Fibroblast of the aortic adventitia (primary cell): ENCODE measurements around the gene SORBS2. TPM values are rescaled to one million over a fixed set of nuclear protein-coding genes. Genes with fewer than 3 reads are reported as not detected.

Source experiments
- DNase-seq: peaks from one replicate; pipeline ENCODE4 v3.0.0-alpha.2; 2010; ENCODE audit warnings: low read depth
- H3K4me3 ChIP-seq: 2 replicates; pipeline ENCODE4 v1.5.1; 2011; ENCODE audit warnings: low read depth, mild to moderate bottlenecking, control low read depth, low read length, moderate library complexity
- CTCF ChIP-seq: IDR thresholded peaks from 2 replicates; pipeline ENCODE4 v1.5.1; 2011; ENCODE audit warnings: mild to moderate bottlenecking, low read length, control low read depth, inconsistent platforms; ENCODE audit not compliant: insufficient read depth
- total RNA-seq: library from RNA; depleted of rRNA; stranded (reverse); fragments of >200 nt; gene quantifications from 2 replicates; pipeline ENCODE4 v1.2.3, GENCODE V29; 2012; ENCODE audit warnings: low replicate concordance

SORBS2 gene
- total RNA-seq, 1 donor = 2.8 TPM

- TF ChIP-seq CTCF = no peak
- H3K4me3 ChIP-seq = no peak overlapping the region
- no peak for DNase-seq
These were observed 131.4 kb downstream of the SORBS2 start for GRCh38 chr4:185680617-185681016.

DNA sequence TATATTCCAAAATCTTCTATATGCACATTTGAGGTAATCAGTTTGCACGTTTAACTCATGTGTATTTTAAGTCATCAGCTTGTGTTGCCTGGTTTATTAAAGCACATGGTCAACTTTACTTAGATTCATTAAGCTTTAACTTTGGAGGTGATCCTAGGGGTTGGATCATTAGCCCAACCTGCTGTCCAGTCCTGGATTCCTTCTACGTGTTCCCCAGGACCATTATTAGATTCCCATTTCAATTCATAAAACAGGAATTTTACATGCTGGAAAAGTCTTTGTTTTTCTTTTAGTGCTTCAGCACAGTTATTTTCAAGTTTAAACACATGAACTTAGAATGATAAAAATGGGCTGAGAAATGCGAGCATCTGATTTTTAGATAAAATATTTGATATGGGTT, 132.5 kb downstream of the SORBS2 start:
- TF ChIP-seq CTCF = no peak
- no peak overlapping the region for H3K4me3 ChIP-seq

GRCh38 chr4:185677637-185678314, 134.2 kb downstream of the SORBS2 start:
- DNase-seq = no peak

More for the DNA sequence above, 132.5 kb downstream of the SORBS2 start:
- no peak for DNase-seq

DNA sequence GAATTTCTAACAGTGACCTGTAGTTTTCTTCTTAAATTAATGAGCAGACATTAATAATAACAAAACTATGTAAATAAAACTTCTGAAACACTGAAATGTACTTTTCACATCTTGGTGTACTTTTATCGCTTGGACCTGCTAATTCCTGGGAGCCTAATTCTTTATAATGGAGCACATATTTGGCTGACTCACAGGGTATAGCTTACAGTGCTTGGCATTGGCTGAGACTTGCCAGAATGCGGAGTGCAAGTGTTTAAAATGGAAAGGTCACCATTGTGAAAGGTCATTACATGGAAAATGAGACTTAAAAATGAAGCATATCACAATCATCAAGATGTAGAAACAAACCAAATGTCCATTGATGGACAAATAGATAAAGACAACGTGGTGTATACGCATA, 139.4 kb downstream of the SORBS2 start:
- no peak overlapping the region for H3K4me3 ChIP-seq
- no peak for DNase-seq
- no peak for TF ChIP-seq CTCF

More at GRCh38 chr4:185677637-185678314, 134.2 kb downstream of the SORBS2 start:
- TF ChIP-seq CTCF = no peak
- no peak overlapping the region for H3K4me3 ChIP-seq

GRCh38 chr4:185672151-185672550, 139.8 kb downstream of the SORBS2 start:
- no peak overlapping the region for H3K4me3 ChIP-seq
- no peak for TF ChIP-seq CTCF
- DNase-seq = no peak

DNA sequence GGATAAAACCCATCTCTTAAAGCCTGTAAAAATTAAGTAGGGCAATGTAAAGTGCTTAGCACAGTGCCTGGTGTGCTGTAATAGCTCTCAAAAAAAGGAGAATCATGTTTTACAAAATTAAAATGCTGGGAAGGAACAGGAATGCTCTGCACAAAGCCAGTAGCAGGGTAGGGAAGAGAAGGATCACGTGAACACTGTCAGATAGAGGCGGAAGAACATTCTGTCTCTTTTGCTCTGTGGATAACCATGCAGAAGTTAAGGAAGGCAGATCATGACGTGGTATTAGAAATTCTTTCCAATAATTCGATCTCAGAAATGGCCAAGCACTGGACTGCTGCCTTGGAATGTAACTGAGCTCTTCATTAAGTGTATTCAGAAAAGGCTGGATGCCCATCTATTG, 140.5 kb downstream of the SORBS2 start:
- no peak for TF ChIP-seq CTCF
- no peak for DNase-seq
- no peak overlapping the region for H3K4me3 ChIP-seq

- no peak for TF ChIP-seq CTCF
- DNase-seq = no peak
- H3K4me3 ChIP-seq = no peak overlapping the region
These were observed 140.9 kb downstream of the SORBS2 start for GRCh38 chr4:185671066-185671465.
